Pancreas (tissue), 10 donors: ENCODE measurements around the gene GIMAP8. TPM values are rescaled to one million over a fixed set of nuclear protein-coding genes. Genes with fewer than 3 reads are reported as not detected.

ENCODE experiments used
- ATAC-seq, 4 donors: fragments of 200-7000 bp; cut with Tn5 transposase; one replicate each; pipeline versions ENCODE4 v1.8.0 to v1.9.1; 2020; ENCODE audit warnings: mild to moderate bottlenecking in 4 of 4, moderate library complexity in 4 of 4
- DNase-seq, 6 donors: peaks; one replicate each; pipeline ENCODE4 v3.0.0-alpha.2; 2020
- FAIRE-seq: peaks from 2 replicates; lab custom pipeline; 2012; peaks lifted over from hg19 to GRCh38; lab: Jason Lieb, UNC
- H3K27ac ChIP-seq, 4 donors: fragments of 200-600 bp; sonication (generic); 1 replicate in 3 of 4; 2 replicates in 1 of 4; pipeline versions ENCODE4 v1.5.0 to v1.8.0; 2020
- H3K27me3 ChIP-seq, 4 donors: fragments of 200-600 bp; one replicate each; pipeline ENCODE4 v1.8.0; 2021
- H3K36me3 ChIP-seq, 3 donors: fragments of 200-600 bp; sonication (generic) in 1 of 3; one replicate each; pipeline versions ENCODE4 v1.5.0 to v1.8.0; 2020 to 2021
- H3K4me1 ChIP-seq, 3 donors: fragments of 200-600 bp; one replicate each; pipeline ENCODE4 v1.8.0; 2021
- H3K4me3 ChIP-seq, 4 donors: fragments of 200-600 bp; sonication (generic) in 2 of 4; one replicate each; pipeline versions ENCODE4 v1.5.0 to v1.8.0; 2020 to 2021
- H3K9me3 ChIP-seq, 4 donors: fragments of 200-600 bp; one replicate each; pipeline ENCODE4 v1.8.0; 2021
- CTCF ChIP-seq, 4 donors: fragments of 200-600 bp; sonication (generic) in 3 of 4; IDR thresholded peaks; one replicate each; pipeline versions ENCODE4 v1.5.0 to v1.8.0; 2021; ENCODE audit warnings: antibody characterized with exemption in 4 of 4
- WGBS, 2 donors: extraction: QIAGEN DNeasy Blood & Tissue Kit; methylation state at CpG; one replicate each; pipeline ENCODE4 v1.1.7; 2013; 5-methylcytosine and 5-hydroxymethylcytosine counted together
- intact Hi-C, 3 donors: fragments of 100-400 bp; cut with DNase I; formaldehyde crosslinking; loops; one replicate each; pipeline versions ENCODE4 v1.11.1 to v1.14.2; 2022
- polyA plus RNA-seq, 2 donors: library from polyadenylated mRNA; stranded (reverse); fragments of 200-250 nt; gene quantifications; one replicate each; pipeline ENCODE4 v1.2.3, GENCODE V29; 2013
- total RNA-seq, 6 donors: library from RNA; stranded (reverse); fragmentation: NEBNext Ultra II Directional in 4 of 6; extraction: Animal tissue kit (Norgen Biotek cat#: 25700) in 4 of 6; gene quantifications; one replicate each; pipeline versions ENCODE4 v1.2.1 to v1.2.4, GENCODE V29; 2021 to 2023
- donor health status: healthy with polysubstance abuse.
- donor health status: DM: no; HTN: no; CAD: no; lungs with moderate emphysema.
- donor health status: DM: no; HTN: no; CAD: no.
- donor health status: control.
- donor health status: control.
- donor health status: Bipolar disorder and iron deficiency.
- donor health status: DM: yes; HTN: yes; CAD: no.
- donor health status: DM: no; HTN: no; CAD: no.
- donor health status: DM: no; HTN: no; CAD: no.
- donor health status: DM: yes; HTN: yes; CAD: no.

The GIMAP8 gene
- total and polyA plus RNA-seq, 8 donors = 0.75 to 5.9 (median 2.2) TPM

GRCh38 chr7:150458756-150459155, 8.3 kb downstream of the GIMAP8 start:
- Histone ChIP-seq H3K9me3 (no peaks in the 10 kb centered on the region), H3K36me3 (no peaks in the 10 kb centered on the region), H3K27ac (no peak overlapping the region), H3K4me1 (no peaks in the 10 kb centered on the region), H3K27me3 (no peaks in the 10 kb centered on the region), H3K4me3 (no peak overlapping the region)
- WGBS, 2 donors = 70 to 75% methylated on average over 1 of the region's 1 CpG
- intact Hi-C loops = loop anchor here in 1 of 3 donors (10.0 kb wide), 1 partner anchor 286 kb away; no protein-coding TSS in a partner anchor
- no peak for ATAC-seq
- FAIRE-seq = no peak
- no peak for TF ChIP-seq CTCF (IDR thresholded peaks at IDR 0.05)
- no peak for DNase-seq

DNA sequence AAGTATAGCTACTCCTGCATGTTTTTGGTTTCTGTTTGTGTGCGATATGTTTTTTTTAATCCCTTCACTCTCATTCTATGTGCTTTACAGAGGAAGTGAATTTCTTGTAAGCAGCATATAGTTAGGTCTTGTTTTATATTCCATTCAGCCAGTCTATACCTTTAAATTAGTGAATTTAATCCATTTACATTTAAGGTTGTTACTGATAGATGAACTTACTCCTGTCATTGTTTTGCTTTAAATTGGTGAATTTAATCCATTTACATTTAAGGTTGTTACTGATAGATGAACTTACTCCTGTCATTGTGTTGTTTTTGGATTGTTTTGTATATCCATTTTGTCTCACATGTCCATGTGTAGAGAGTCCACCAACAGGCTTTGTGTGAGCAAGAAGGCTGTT, 11.1 kb downstream of the GIMAP8 start:
- Histone ChIP-seq H3K27ac (no peak overlapping the region), H3K27me3 (no peaks in the 10 kb centered on the region), H3K4me1 (no peaks in the 10 kb centered on the region), H3K4me3 (no peak overlapping the region), H3K9me3 (no peaks in the 10 kb centered on the region), H3K36me3 (no peaks in the 10 kb centered on the region)
- WGBS, 2 donors = 59 to 81% methylated on average over 1 of the region's 1 CpG
- DNase-seq (no peak), FAIRE-seq (no peak), ATAC-seq (no peak)
- intact Hi-C loops = no loop called here
- TF ChIP-seq CTCF (IDR thresholded peaks at IDR 0.05) = no peak

DNA sequence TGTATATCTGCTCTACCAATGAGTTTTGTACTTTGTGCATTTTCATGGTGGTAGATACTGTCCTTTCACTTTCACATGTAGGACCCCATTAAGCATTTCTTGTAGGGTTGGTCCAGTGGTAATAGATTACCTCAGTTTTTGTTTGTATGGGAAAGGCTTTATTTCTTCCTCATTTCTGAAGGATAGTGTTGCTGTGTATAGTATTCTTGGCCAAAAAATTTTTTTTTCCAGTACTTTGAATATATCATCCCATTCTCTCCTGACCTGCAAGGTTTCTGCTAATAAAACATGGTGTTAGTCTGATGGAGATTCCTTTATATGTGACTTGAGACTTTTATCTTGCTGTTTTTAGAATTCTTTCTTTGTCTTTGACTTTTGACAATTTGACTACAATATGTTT, 12.0 kb downstream of the GIMAP8 start:
- Histone ChIP-seq H3K9me3 (no peaks in the 10 kb centered on the region), H3K36me3 (no peaks in the 10 kb centered on the region), H3K4me1 (no peaks in the 10 kb centered on the region), H3K27me3 (no peaks in the 10 kb centered on the region), H3K27ac (no peak overlapping the region), H3K4me3 (no peak overlapping the region)
- no peak for ATAC-seq
- no peak for DNase-seq
- intact Hi-C loops = no loop called here
- TF ChIP-seq CTCF (IDR thresholded peaks at IDR 0.05) = no peak
- FAIRE-seq = no peak

- FAIRE-seq (no peak), ATAC-seq (no peak), DNase-seq (no peak)
- intact Hi-C loops = no loop called here
- Histone ChIP-seq H3K9me3 (no peaks in the 10 kb centered on the region), H3K27ac (no peak overlapping the region), H3K36me3 (no peaks in the 10 kb centered on the region), H3K4me1 (no peaks in the 10 kb centered on the region), H3K4me3 (no peak overlapping the region), H3K27me3 (no peaks in the 10 kb centered on the region)
- no peak for TF ChIP-seq CTCF (IDR thresholded peaks at IDR 0.05)
- WGBS, 2 donors = 70 to 83% methylated on average over 1 of the region's 1 CpG
Measured at GRCh38 chr7:150463461-150463860, 13.0 kb downstream of the GIMAP8 start.

- H3K27ac ChIP-seq = no peak overlapping the region
- H3K9me3 ChIP-seq = no peaks in the 10 kb centered on the region
- intact Hi-C loops = no loop called here
- no peaks in the 10 kb centered on the region for H3K36me3 ChIP-seq
- no peaks in the 10 kb centered on the region for H3K27me3 ChIP-seq
- no peak for TF ChIP-seq CTCF (IDR thresholded peaks at IDR 0.05)
- DNase-seq = no peak
- no peak for ATAC-seq
- FAIRE-seq = no peak
- H3K4me1 ChIP-seq = no peaks in the 10 kb centered on the region
- no peak overlapping the region for H3K4me3 ChIP-seq
- 68% methylated on average over 1 of the region's 1 CpG for WGBS, 2 donors
Measured at GRCh38 chr7:150464962-150465361, 14.5 kb downstream of the GIMAP8 start.
